Astrocyte of the cerebellum (primary cell): ENCODE results near the gene TM4SF18.

Experiments used
- DNase-seq: peaks from one replicate; pipeline ENCODE4 v3.0.0-alpha.2; 2011; ENCODE audit warnings: low read depth
- H3K4me3 ChIP-seq: 2 replicates; pipeline ENCODE4 v1.5.1; 2011; ENCODE audit warnings: mild to moderate bottlenecking, low read depth, low read length, moderate library complexity
- CTCF ChIP-seq: IDR thresholded peaks from 2 replicates; pipeline ENCODE4 v1.5.1; 2012; ENCODE audit warnings: low read length, low read depth, moderate library complexity, mild to moderate bottlenecking; ENCODE audit errors: missing control alignments
- in situ Hi-C: cut with HindIII; loops from 2 replicates; pipeline ENCODE4 v1.10.0; 2017; ENCODE audit warnings: low sequenced_read_pairs

TM4SF18 gene

DNA sequence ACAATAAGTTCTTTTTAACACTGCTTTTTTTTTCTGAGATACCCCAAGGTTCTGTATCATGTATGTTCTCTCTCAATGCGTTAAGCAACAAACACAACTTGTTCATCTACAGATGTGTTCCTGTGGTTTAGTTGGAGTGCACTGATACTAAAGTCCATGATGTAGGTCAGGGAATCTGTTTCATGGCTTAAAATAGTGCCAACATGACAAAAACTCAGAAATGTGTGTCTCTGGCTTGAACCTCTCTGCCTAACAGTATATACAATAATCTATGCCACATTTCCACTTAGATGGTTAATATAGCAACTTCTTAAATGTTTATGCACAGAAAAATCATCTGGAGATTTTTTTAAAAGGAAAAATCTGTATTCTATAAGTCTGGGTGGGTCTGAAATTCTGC, 51.1 kb downstream of the TM4SF18 start:
- in situ Hi-C loops, result loop anchor here (5.0 to 25.0 kb wide), 2 partner anchors 170 to 320 kb away; no protein-coding TSS in a partner anchor
- no peak for TF ChIP-seq CTCF
- no peak overlapping the region for H3K4me3 ChIP-seq
- DNase-seq, result no peak

- TF ChIP-seq CTCF, result no peak
- DNase-seq, result no peak
- H3K4me3 ChIP-seq, result no peak overlapping the region
- in situ Hi-C loops, result loop anchor here (5.0 to 25.0 kb wide), 2 partner anchors 169 to 319 kb away; no protein-coding TSS in a partner anchor
Observed at GRCh38 chr3:149280671-149281349, 52.6 kb downstream of the TM4SF18 start.

DNA sequence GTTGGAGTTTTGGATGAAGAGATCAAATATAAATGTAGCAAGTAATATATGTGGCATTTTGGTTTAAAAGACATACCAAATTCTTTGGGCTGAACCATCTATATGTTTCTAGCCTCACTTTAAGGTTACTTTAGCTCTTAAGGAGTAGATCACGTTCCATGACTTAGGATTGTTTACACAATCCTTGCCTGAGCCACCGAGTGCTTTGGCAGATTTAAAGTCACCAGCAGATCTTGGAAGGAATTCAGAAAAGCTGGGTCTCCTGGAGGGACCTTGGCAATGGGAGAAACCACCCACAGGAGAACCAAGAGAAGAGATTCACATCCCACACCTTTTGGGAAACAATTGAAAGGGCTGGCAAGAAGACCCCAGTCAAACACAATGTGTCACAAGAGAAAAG, 54.5 kb downstream of the TM4SF18 start:
- TF ChIP-seq CTCF, result no peak
- in situ Hi-C loops, result loop anchor here (25.0 kb wide), 1 partner anchor 167 kb away; no protein-coding TSS in a partner anchor
- no peak for DNase-seq

DNA sequence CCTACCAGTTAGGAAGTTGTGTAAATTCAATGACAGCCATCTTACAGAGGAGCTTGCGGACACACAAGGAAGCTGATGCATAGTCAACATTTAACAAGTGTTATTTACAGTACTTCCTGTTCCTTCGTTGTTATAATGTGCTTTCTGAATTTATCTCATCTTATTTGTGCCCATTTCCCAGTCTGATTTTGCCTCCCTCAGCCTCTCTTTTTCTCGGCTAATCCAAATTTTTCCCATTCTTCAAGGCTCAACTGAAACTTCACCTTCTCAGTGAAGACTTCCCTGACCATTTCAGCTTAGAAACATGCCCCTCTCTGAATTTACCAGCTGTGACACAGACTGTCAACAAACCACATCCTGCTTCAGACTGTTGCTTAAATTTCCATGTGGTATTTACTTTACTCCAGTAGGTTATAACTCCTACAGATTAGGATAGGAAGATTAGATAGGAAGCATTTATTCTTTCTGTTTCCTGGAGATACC, 56.1 kb downstream of the TM4SF18 start:
- H3K4me3 ChIP-seq, result no peak overlapping the region
- in situ Hi-C loops, result loop anchor here (25.0 kb wide), 1 partner anchor 165 kb away; no protein-coding TSS in a partner anchor
- peak; percentile 31 for DNase-seq
- no peak for TF ChIP-seq CTCF

More for the DNA sequence above, 54.5 kb downstream of the TM4SF18 start:
- no peak overlapping the region for H3K4me3 ChIP-seq

DNA sequence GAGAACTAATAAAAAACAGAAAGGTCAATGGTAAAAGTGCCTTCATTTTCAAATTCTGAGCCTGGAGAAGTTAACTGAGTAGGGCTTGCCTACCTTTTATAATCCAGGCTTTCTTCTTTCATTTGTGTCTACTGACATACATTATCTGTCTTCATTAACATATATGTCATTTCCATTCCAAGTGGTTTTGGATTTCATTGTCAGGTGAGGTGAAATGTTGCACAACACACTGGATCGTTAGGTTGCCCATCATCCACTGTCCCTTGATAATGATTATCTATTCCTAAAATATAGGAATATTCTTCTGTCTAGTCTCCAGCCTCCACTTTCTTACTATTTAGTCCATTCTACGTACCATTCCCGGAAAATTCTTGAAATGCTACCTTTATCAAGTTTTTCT, 56.8 kb downstream of the TM4SF18 start:
- no peak for DNase-seq
- in situ Hi-C loops, result loop anchor here (25.0 kb wide), 1 partner anchor 164 kb away; no protein-coding TSS in a partner anchor
- TF ChIP-seq CTCF, result no peak
- no peak overlapping the region for H3K4me3 ChIP-seq

DNA sequence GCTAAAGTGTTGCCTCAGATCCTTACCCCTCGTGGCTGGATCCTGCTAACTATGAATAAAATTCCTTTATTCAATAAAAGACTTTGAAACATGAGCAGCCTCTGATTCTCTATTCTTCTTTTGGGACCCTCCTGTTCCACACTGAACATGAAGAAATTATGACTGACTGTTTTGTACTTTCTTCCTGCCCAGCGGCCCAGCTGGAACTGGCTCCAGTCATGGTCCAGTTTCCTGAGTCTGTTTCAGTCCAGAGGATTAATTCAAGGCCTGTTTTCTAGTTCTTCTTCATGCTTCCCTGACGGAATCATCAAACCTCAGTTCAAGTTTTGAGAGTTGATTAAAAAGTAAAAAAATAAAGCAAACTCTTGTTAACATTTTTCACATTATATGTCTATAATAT, 59.2 kb downstream of the TM4SF18 start:
- no peak overlapping the region for H3K4me3 ChIP-seq
- DNase-seq, result no peak
- in situ Hi-C loops, result no loop called here
- no peak for TF ChIP-seq CTCF
